Superior temporal gyrus (tissue), 1 donor: Measurements from ENCODE around the gene FHIT.
"Not testable (repeated sequence)": the region's sequence is repeated elsewhere in the genome, so short reads cannot be mapped to it uniquely, and the experiment has no call there.

Experiments
- DNase-seq: peaks from one replicate; pipeline ENCODE4 v3.0.0-alpha.2; 2016; ENCODE audit errors: extremely low spot score

FHIT gene

DNA sequence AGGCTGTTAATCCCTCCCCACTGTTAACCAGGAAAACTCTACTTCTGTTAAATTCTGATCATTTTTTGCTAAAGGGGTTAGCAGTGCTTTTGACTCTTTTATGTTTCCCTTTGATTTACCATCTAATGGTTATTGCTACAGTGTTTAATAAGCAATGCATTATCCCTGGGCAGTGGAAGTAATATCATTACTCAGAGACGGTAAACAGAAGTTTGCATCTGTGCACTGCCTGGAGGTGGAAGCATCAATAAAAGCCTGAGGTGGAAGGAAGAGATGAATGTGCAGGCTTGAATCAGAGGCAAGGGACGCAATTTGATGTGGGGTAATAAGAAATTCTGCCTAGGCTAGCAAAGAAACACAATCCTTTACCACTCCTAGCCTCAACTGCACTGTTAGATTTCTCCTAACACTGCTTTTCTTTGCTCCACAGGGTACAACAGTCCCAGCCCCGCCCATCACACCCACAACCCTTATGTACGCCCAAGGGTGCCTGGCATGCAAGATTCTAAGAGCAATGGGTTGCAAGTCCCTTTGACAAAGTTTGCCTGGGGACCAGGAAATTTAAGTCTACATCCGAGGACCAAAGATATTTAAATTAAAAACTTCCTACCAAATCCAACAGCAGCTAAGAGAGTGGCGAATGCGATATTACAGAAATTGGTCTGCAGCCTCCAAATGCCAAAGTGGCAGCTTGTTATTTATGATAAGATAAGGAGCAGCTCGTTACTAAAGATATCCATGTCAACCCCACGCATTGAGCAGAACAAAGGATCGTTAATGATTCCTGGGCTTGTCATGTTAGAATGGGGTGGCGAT, 261.4 kb downstream of the FHIT start:
- DNase-seq = no peak

DNA sequence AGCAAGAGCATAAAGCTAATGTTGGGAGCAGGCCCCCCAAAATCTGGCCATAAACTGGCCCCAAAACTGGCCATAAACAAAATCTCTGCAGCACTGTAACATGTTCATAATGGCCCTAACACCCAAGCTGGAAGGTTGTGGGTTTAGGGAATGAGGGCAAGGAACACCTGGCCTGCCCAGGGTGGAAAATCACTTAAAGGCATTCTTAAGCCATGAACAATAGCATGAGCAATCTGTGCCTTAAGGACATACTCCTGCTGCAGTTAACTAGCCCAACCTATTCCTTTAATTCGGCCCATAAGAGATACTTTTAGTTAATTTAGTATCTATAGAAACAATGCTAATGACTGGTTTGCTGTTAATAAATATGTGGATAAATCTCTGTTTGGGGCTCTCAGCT, 264.1 kb downstream of the FHIT start:
- DNase-seq = not testable (repeated sequence)

DNA sequence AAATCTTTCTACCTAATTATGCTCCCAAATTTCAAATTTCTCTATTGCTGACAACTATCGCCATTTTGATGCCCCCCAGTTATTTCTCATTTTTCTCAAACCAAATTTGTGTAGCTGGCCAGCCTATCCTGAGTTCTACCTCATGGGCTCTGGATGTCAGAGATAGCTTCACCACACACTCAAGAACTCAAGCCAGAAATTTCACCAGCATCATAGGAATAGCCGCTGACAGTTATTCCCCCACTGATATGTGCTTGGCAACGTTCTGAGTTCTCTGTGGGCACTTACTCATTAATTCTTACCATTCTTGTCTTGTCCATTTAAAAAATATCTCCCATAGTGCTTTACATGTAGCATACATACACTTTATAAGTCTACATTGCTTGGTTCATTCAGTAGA, 264.7 kb downstream of the FHIT start:
- DNase-seq = no peak

DNA sequence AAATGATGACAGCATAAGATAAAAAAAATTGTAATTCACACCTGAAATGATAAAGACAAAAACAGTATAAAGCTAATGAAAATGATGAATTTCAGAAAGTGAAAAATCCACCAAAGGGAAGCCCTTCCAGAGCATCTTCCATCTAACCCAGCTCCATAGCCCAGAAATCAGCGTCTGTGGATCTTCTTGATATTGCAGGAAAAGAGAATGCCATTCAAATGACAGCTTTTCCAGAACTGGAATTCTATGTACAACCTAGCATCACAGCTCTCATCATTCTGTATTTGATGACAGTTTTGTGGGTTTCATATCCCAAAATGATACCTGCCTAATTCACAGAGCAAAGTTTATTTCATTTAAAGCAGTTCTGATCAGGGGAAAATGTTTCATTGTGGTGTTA, 267.3 kb downstream of the FHIT start:
- DNase-seq = no peak

DNA sequence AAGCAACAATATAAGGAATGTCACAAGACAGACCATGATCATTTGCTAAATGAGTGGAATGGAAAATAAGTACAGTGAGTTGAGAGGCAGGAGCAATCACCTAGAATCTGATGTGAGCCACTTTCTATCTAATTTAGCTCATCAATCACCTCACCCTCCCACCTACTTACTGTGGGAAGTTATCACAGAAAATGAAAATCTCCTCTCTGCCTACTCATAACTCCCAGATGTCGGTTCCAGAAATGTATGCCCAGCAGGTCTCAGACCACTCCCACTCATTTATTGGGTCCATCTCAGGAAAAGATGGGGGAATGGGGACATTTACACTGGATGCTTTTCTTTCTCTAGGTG, 270.9 kb downstream of the FHIT start:
- no peak for DNase-seq

DNA sequence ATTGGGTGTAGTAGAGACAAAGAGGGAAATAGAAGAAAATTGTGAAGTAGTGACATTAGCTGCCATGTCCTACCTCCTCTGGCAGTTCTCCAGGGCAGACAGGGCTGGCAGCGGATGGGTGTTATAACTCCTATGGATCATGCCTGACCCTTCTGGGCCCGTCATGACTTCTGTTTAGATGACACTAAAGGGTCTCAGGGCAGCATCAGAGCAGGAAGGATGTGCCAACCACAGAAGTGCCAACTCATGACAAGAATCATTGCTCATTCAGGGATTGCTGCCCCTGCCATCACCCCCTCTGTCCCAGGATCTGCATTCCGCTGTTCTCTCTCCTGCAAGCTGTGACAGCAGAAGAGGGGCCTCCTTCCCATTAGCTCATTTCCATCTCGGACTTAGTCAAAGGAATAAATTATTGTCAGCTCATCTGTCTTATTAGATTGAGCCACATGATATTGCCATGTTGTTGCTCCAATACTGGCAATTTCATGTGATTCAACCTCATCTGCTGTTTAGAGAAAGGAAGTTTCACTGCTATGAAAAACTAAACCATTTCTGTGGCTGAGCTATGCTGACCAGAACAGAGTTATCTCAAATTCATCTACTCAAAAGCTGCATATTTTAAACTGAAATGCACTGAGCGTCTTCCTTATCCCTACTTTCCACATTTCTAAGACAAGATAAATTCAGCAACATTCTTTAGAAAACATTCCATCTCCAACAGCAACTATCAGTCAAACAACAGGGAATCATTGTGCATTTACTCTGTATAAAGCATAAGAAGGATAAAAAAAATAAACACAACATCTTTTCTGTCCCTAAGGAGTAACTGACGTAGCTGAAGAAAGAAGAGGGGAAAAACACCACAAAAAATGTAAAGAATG, 271.6 kb downstream of the FHIT start:
- no peak for DNase-seq

DNA sequence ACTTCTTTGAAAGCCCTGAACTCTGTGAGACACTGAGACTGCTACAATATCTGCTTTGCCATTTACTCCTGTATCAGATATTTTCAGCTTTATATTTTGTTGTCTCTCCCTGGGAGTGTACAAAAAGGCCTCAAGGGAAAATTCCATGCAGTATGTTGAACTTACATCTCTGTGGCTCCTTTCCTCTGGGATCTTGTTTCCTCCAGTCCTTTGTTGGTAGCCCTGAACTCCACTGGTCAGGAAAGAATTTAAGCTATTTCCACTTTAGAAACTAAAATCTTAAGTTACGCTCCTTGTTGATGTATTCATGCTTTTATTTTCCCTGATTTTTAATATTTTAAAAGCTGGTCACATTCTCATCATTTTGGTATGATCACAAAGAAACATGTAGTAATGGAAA, 277.9 kb downstream of the FHIT start:
- no peak for DNase-seq

DNA sequence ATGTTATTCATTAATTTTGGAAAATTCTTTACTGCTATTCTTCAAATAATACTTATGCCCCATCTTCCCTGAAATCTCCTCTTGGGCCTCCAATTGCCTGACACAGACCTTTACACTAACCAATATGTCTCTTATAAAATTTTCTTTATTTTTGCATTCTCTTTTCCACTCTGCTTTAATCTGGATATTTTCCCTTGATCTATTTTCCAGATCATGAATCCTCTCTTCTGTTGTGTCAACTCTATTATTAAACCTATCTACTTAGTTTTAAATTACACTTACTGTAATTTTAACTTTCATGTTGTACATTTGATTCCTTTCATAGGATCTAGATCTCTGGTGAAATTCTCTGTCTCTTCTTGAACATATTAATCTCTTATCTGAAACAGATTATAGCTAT, 278.7 kb downstream of the FHIT start:
- DNase-seq = no peak

DNA sequence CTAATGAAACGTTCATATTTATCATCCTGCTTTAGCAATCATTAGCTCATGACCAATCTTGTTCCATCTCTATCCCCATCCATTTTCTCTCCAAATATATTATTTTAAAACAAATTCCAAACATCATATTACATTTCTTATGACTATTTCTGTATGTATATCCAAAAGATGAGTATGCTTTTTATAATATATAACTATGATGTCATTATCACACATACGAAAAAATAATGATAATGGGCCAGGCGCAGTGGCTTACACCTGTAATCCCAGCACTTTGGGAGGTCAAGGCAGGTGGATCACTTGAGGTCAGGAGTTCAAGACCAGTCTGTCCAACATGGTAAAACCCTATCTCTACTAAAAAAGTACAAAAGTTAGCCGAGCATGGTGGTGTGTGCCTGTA, 280.4 kb downstream of the FHIT start:
- no peak for DNase-seq

DNA sequence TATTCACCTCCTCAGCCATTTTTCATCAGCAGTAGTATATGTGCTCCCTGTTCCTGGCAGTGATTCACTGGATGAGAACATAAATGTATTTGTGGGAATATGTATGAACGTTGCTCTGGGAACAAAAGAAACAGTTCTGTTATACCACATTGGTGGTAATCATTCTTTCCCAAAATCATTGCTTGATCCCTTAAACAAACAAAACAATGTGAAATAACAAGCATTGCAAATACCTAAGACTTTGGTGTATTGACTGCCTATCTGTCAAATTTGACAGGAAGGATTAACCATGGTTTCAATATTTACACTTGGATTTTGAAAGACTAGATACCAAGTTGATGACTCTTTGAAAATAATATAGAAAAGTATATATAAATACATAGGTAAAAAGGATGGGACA, 284.1 kb downstream of the FHIT start:
- DNase-seq = no peak

DNA sequence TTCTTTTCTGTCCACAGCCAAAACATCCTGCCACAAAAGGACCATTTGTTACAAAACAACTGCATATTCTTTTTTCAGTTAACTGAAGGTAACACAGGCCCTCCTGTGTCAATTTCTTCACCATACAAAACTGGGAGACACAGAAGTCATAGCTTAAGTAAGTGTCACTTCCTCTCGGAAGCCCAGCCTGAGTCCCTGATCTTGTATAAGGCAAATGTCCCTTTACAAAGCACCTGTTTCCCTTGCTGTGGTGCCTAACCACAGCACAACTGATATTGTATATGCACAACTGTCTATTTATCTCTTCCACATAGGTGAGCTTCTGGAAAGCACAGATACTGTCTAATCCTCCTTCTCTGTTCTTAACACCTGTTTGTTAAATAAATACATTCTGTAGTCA, 293.7 kb downstream of the FHIT start:
- no peak for DNase-seq

DNA sequence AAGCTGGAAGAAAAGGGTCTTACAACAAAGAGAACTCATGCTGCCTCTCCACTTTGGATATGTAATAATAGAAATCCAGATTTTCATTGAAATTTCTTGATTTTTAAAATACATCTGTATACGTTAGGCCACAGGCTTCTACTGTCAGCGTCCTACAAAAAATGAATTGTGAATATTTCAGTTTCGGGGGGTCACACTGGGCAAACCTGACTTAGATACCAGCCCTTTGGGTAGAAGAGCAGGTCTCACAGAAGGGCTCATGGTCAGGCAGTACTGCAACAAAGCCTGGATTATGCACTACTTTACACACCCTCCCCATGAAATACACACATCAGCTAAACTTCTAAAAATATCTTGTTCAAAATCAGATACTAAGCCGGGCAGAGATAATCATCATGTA, 294.5 kb downstream of the FHIT start:
- no peak for DNase-seq

DNA sequence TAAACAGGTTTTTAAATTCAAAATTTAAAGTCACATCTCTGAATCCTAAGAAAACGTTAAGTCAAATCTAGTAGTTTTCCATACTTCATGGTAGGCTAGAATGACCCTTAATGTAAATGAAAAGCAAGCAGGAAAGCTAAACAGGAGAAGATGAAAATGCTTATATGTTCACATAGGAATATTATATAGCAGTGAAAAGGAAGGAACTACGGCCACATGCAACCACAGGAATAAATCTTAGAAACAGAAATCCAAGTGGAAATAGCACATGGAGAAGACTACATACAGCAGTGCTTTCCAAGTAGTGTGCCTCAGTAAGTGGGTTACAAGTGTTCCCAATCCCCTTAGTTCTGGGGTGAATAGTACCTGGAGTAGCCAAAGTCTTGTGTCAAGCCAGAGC, 296.2 kb downstream of the FHIT start:
- DNase-seq = no peak

DNA sequence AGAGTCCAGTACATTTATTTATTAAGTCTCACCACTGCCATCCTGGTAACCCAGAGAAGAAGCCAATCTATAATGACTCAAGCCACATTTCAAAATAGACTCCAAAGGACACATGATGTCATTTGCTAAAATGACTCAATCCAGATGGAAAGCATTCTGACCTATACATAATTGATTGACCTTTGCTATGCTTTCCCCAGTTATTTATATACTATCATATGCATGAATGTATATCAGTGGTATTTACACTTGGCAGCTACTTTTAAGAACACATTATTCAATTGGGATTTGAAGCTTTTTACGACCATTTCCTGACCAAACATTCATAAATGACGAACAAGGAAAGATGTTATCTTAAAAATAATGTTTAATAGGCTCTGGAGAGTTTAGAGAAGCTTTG, 297.2 kb downstream of the FHIT start:
- no peak for DNase-seq

DNA sequence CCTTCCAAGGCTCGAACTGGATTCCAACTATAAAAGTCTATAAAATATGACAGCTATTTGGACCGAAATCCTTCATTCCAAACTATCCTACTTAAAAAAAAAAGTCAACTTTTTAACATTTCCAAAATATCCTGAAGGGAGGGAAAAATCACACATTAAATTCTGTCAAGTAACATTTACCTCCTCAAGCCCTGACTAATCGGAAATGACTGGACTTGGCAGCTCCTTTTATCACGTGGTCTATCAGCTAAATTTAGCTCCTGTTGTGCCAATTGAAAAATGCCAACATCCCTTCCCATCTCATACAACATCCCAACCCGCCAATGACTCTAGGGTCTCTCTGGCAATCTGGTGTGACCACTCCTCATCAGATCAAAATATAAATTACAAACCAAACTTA, 297.9 kb downstream of the FHIT start:
- no peak for DNase-seq

DNA sequence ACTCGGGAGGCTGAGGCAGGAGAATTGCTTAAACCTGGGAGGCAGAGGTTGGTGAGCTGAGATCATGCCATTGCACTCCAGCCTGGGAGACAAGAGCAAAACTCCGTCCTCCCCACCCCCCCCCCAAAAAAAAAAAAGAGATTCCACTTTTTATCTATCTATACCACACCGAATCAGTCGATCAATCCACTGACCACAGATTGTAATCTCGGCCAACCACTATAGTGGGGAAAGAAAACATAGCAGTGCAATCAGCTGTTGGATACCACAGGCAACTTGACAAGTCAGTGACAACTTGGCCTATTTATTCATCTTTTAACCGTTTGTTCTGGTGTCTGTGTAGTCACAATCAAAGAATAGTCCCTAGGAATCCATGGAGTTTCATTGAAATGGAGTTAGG, 299.2 kb downstream of the FHIT start:
- DNase-seq = no peak

DNA sequence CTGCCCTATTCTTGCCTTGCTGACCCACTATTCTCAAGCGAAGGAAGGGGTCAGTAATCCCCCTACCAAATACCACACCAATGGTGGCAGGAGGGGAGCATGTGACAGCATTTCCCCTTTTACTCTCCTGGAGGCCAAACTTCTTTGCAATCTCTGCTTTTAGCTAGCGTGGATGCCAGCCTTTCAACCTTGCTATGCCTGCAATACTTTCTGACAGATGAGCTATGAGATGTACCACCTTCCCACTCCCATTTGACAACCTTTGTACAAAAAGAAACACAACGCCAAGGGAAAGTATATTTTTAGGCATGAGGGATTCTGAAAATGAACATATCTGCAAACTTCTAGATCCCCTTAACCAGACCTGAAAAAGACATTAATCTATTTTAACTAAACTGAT, 302.1 kb downstream of the FHIT start:
- DNase-seq = no peak

DNA sequence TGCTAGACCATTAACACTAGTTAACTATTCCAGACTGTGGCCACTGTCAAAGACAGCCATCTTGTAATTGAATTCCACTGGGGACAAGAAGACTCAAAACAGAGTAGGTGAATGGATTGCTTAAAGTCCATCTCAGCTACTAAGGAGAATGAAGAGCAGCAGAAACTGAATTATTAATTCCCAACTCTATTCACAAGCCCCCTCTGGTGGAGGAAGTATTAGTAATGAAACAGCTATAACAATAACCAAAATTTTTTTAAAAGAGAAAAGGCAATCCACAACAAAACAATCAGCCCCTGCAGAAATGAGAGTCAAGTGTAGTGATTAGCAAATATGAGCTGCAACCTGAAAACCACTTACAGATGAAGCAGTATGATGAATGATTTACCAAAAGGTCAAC, 302.8 kb downstream of the FHIT start:
- DNase-seq = no peak

DNA sequence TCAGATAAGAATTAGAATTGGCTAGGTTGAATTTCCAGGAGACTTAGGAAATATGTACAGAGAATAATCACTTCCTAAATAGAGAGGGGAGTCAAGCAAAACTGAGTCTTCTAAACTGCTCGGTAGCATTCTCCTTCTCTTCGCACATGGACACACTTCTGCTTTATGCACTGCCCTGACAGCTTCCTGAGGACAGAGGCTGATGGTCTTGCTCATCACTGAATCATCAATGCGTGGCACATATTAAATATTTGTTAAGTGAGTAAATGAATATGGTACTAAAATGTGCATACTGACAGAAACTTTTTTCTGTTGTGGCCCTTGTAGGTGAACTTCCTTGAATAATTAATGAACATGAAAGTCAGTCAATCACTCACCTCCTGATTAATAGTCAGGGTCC, 315.5 kb downstream of the FHIT start:
- no peak for DNase-seq

DNA sequence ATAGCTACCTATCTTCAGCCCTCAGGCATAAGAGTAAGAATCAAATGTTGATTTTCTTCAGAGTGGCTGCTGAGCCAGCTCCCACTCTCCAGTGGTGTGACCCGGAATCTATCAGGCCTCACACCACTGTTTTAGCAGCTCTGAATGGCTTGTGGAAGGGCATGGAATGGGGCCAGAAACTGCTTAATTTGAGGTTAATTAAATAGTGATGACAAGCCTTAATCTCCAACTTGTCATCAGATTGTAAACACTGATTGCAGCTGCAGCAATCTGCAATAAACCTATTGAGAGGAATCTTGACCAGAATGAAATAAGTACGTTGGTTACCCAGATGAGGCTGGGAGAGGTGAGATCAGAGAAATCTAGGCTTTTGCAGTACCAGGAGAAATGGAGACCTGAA, 317.4 kb downstream of the FHIT start:
- no peak for DNase-seq

DNA sequence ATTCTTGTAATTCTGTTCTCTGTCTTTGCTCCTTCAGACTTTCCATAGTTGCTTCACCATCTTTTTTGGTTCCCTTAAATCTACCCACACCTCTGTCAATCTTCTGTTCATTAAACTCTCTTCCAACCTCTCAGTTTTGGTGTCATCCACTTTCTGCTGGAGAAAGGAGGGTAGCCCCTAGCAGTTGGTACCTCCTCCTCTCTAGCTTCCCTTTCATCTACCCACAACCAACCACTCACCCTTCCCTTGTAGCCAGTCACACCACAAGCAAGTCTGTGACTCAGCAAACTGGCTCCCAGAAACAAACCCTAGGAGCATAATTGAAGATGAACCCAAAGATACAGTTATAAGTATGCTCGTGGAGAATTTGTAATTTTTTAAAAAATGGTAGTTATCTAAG, 318.6 kb downstream of the FHIT start:
- DNase-seq = no peak

DNA sequence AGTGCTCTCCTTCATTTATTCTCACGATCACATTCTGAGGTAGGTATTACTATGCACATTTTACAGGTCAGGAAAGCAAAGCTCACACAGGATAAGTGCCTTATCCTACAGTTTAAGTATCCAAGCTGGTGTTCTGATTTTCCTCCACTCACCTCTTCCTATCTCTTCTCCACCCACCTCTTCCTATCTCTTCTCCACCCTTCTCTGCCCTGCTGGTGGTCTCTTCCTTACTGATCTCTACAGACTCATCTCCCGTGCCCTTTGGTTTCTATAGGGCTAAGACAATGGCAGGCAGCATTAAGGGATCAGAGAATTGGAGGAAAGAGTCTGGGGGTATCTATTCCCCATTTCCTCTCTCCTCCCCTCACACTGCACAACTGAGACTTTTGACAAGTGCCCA, 319.1 kb downstream of the FHIT start:
- DNase-seq = no peak

DNA sequence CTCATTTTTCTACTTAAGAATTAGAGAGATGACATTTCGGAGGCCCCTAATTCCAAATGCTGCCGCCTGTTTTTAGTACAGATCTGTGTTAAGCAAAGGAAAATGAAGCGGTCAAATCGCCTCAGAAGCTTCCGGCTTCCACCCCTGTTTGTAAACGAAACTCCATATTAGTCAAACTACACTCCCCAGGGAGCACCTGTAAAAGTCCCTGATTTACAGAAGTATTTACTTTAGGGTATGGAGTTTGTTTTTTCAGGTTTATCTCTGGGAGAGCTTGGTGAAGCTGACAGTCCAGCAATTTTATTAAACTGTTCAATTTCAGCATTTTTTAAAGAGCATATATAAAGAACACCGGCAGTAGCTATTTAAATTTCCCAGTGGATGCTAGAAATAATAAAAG, 319.8 kb downstream of the FHIT start:
- no peak for DNase-seq
